ENCODE measurements around the gene KLHL42.
A peak's percentile ranks its signal among the peaks of the same experiment; 100 is the strongest.

The KLHL42 gene

DNA sequence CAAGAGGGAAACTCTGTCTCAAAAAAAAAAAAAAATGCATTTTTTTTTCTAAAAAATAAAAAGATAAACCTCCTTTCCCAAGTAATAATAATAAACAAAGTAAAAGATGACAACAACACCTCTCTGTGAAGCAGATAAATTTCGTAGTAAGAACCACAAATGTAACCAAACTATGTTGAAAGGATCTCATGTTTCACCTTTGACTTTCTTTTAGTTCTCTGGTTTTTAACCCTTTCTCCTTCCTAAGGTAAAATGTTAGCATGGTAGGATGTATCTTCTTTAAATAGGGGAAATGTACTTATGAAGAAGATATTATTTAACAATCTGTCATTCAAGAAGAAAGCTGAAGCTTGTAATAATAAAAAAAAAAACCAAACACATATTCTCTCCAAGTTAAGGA lies 1.8 kb upstream of the KLHL42 start:
- DNase-seq: no peak
- intact Hi-C loops (cut with DNase I): loop anchor here (2.0 kb wide), 1 partner anchor 67 kb away; the partner anchor contains the start of gene MRPS35

DNA sequence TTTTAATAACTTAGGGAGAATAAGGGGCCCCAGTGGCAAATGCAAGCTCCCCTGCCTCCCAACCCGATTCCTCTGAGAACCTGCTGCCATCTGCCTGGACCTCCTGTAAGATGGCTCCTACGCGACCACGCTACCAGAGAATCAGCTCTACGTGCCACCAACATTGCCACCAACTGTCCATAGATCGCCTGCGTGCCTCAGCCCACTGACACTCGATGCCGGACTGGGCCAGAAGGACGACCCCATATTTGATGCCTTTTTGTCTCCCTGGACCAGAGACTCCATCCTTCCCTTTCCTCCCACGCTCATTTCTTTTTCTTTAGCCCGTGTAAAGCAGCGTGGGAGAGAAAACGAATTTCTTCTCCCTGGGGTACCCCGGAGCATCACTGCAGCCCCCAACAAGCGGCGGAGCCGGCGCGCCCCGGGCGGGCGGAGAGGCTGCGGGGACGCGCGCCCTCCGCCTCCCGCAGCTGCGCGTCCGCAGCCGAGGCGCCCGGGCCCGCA lies 565 bp upstream of the KLHL42 start:
- intact Hi-C loops (cut with DNase I): loop anchor here (2.0 kb wide), 1 partner anchor 69 kb away; the partner anchor contains the start of gene MRPS35
- peak; percentile 32 to 89 (median 54) for DNase-seq

DNA sequence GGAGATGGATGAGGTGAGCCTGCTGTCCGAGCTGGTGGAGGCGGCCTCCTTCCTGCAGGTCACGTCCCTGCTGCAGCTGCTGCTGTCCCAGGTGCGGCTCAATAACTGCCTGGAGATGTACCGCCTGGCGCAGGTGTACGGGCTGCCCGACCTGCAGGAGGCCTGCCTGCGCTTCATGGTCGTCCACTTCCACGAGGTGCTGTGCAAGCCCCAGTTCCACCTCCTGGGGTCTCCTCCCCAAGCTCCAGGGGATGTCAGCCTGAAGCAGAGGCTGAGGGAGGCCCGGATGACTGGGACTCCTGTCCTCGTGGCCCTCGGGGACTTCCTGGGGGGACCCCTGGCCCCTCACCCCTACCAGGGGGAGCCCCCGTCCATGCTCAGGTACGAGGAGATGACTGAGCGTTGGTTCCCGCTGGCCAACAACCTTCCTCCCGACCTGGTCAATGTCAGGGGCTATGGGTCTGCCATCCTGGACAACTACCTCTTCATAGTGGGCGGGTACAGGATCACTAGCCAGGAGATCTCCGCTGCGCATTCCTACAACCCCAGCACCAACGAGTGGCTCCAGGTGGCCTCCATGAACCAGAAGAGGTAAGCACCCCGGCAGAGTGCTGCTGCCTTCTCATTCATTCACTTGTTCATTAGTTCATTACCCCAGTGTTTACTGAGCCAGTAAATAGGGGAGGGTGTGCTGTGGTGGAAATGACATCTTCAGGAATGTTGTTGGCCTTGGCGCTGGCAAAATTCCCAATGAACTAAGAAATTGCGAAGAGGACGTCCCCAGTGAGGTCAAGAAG lies 777 bp downstream of the KLHL42 start:
- peak in 4 of 10 donors; percentile 13 to 85 (median 50) for DNase-seq
- intact Hi-C loops (cut with DNase I): no loop called here

DNA sequence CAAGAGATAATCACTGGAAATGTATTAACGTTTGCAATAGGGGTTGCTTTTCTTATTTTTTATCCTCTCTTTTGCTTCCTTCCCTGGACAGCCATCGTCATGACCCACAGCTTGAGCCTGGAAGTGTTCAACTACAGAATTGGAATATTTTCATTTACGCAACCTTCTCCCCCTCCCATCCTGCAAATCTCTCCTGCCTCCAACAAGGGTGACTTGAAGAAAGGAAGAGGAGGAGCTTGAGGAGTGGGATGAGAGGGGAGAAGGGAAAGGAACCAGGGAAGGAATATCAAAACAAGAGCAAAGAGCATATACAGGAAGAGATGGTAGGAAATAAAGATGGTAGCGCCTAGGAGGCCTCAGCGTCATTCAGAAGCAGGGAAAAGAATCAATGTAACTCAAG lies 1.6 kb downstream of the KLHL42 start:
- DNase-seq: no peak
- intact Hi-C loops (cut with DNase I): no loop called here

DNA sequence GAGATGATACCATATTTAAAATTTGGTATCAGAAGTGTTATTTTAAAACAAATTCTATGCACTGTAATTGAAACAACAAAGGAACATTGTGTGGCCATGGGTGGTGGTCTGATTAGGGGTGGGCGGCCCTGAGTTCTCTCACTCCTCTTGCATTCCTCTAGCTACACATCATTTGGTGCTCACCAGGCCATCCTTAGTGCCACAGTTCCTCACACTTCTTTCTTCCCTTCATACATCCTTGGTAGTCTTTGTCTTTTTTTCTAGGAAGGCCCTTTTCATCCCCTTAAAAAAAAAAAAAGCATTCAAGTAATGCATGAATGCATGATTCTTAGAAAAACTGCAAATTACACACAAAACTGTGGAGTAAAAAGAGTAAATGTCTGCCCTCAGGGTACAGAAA lies 2.4 kb downstream of the KLHL42 start:
- DNase-seq: no peak
- intact Hi-C loops (cut with DNase I): no loop called here

DNA sequence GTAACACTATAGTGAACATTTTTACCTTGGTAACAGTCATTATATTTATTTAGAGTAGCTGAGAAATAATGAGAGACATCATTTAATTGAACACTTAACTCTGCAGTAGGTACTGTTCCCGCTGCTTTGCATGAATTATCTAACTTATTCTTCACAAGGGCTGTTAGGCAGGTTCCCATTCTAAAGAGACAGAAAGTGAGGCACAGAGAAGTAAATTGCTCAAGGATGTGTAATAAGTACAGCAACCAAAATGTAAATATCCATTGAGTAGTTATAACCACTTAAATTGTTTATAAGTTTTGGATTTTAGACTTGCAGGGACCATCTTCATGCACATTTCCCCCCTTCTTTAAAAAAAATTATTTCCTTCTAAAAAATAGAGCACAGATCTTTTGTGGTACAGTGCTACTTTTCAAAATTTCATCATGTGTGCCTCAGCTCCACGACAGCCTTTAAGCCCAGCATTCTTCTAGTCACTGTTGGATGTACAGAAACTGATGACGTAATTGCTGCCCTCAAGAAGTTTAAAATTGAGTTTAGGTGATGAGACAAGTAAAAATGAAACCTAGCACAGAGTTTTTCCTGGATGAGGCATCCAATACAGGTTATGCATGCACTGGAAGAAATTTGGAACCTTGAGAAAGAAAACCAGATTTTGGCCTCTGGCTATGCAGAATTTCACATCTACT lies 6.0 kb downstream of the KLHL42 start:
- intact Hi-C loops (cut with DNase I): no loop called here

DNA sequence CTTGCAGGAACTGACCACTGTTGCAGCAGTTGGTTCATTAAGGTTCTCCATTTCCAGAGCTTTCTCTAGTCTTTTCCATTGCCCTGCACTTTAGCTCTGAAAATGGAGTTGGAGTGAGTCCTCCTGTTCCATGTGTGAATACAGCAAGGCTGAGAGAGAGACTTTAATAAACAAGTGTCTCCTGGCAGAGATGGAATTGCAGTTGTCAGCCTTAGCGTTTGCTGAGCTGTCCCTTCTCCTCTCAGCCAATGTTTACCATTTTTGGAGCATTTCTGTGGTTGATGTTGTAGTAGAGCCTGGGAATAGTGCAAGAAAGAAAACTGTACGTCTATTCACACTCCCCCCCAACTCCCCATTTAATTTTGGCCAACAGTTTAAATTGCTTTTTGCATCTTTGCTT lies 7.5 kb downstream of the KLHL42 start:
- intact Hi-C loops (cut with DNase I): no loop called here
- DNase-seq: no peak

More for the DNA sequence above, 6.0 kb downstream of the KLHL42 start:
- no peak for DNase-seq

DNA sequence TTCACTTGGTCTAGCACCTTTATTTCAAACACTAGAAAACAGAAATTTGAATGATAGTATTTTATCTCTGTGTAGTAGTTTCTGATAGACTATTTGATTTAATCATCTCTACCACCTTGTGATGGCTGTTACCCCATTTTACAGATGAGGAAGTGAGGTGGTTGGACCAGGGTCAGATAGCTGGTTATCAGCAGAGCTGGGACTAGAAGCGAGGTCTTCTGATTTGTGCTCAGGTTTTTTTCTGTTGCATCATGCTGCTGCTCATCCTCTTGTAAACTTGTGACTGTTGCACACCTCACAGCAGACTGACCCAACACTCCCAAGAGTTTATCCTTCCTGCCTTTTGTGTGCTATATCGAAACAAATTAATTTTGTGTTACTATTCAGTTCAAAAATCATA lies 10.1 kb downstream of the KLHL42 start:
- no peak for DNase-seq

DNA sequence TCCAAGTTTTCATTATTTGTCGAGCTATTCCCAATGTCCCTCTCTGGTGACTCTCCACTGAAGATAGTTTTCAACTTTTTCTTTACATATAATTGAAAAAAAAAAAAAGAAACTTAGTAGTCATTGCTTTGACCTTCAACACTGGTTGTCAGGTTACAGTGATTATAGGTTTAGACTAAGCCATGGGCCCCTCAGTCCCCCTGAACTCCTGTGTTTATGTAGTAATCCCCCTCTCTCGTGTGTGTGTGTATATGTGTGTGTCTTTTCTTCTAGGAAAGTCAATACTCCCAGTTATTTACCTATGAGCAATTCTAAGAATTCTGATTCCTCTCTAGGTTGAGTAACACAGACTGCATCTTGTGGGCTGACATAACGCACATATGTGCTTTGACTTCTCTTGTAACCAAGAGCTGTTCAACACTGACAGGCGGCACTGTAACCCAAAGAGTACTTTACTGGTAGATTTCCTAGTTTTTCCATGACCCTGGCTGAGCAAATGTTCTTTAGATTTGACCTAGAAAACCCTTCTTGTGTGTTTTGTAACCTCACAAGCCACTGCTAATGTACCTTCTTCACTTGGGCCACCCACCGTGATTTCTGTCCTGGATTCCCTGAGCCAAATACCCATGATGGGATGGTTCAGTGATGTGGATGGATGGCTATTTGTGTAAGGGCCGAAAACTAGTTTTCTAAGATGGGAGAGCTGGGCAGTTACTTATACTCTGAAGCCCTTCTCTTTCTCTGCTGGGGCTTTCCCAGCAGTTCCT lies 15.0 kb downstream of the KLHL42 start:
- intact Hi-C loops (cut with DNase I): no loop called here
- no peak for DNase-seq

More for the DNA sequence above, 10.1 kb downstream of the KLHL42 start:
- intact Hi-C loops (cut with DNase I): no loop called here

DNA sequence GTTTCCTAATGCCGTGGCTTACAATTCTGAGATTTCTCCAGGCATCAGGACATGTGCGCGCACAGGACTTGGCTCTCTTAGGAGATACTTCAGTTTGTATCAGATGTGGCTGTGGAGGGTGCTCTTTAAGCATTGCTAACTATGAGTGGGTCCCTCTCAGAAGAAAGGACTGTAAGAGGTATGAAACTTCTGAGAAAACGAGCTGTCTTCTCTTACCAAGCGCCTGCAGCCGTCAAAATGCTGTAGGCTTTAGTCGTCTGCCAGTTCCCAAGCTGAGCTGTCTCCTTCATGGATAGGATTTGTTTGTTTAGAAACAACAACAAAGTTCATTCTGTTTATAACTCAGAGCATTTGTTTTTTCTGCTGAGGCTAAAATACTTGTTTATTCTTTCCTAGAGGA lies 16.1 kb downstream of the KLHL42 start:
- intact Hi-C loops (cut with DNase I): no loop called here

DNA sequence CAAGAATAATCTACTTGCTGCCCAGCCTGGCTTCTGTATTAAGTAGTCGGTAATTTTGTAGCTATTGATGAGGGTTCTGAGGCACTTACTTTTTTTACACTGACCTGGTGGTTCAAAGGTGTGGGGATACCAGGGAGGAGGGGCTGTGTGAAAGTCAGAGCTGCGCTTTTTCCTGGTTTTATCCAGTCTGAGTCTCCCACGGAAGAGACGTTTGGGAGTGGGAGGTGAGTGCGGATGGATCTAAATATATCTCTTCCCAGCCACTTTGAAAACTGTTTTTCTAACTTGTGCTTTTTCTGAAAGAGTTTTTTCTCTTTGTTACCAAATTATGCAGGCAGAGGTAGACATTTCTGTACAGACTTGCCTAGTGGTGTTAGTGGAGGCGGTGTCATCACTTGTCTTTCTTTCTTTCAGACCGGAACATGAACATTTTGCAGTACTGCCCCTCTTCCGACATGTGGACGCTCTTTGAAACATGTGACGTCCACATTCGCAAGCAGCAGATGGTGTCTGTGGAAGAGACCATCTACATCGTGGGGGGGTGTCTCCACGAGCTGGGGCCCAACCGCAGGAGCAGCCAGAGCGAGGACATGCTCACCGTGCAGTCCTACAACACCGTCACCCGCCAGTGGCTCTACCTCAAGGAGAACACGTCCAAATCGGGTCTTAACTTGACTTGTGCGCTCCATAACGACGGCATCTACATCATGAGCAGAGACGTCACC lies 17.4 kb downstream of the KLHL42 start:
- intact Hi-C loops (cut with DNase I): no loop called here
- peak in 5 of 10 donors; percentile 20 to 75 (median 35) for DNase-seq

More for the DNA sequence above, 16.1 kb downstream of the KLHL42 start:
- DNase-seq: no peak

DNA sequence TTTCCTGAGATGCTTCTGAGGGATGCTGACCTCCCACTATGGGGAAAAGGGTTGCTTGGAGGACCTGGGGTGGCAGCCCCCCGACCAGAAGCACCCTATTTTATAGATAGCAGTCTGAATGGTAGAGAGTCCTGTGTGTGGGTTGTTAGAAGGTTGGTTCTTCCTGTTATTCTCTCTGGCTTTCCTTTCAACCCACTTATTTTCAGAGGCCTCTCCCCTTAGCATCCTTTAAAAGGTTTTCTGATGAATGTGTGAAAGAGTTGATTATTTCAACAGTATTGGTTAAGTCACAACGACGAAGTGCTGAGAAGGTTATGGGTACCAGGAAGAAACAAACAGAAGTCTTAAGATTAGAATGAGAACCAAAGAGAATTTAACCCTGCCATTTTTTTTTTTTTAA lies 20.8 kb downstream of the KLHL42 start:
- no peak for DNase-seq
- intact Hi-C loops (cut with DNase I): no loop called here

DNA sequence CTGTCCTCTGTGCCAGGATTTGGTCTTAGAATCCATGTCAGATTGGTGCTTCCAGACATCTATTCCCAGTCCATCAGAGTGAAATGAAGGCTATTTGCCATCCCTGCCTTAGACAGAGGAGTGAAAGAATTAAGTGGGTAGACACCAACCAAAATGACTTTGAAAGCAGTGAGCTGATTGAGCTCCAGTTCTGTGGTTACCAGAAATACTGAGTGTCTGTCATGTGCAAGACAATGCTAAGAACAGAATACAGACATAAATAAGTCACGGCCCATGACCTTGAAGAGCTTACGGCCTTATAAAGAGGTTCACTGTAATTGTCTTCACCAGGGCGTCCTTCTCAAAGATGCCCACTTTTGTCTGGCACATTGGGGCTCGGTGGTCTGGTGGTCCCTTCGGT lies 21.6 kb downstream of the KLHL42 start:
- DNase-seq: no peak
- intact Hi-C loops (cut with DNase I): no loop called here

DNA sequence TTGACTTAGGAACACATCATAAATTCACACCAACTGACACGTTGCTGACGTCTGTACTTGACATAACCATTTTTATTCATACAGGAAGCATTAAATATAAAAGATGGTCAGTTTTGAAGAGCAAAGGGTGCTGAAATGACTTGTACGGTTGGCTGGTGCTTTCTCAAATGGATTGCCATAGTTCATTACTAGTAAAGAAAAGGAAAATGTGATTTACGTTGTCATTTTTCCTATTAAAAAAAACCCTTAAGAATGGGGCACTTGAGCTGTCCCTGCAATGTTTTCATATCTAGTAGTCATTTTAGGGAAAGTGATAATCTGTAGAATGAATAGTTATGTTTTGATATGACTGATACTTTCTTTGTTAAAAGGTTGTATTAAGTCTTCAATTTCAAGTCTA lies 22.5 kb downstream of the KLHL42 start:
- DNase-seq: no peak
- intact Hi-C loops (cut with DNase I): no loop called here

DNA sequence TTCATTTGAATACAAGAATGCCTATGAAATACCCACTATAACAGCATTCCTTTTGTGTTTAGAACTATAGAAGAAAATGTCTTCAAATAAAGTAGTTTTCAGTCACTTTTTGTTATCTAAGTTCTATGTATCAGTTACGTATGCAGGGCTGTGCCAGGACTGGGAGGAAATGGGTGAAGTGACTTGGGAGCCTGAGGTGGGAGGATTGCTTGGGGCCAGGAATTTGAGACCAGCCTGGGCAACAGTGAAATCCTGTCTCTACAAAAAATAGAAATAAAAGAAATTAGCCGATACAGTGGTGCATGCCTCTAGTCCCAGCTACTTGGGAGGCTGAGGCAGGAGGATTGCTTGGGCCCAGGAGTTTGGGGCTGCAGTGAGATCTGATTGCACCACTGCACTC lies 22.9 kb downstream of the KLHL42 start:
- intact Hi-C loops (cut with DNase I): no loop called here
- DNase-seq: no peak

DNA sequence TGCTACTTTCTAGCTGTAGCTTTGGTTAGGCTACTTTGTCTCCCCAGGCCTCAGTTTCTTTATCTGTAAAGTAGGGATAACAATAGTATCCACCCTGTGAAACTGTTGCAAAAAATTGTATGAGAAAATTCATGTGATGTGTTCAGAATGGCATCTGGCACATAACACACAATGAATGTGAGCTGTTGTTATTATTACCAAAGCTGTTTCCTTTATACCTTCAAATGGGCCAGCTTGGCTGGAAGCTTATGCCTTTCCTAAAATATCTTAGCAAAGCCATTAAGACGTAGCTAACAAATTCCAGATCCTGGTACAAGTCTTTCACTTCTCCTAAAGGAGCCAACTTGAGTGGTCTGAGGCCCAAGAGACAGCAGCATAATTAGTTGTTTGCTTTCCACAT lies 25.2 kb downstream of the KLHL42 start:
- no peak for DNase-seq
- intact Hi-C loops (cut with DNase I): no loop called here

DNA sequence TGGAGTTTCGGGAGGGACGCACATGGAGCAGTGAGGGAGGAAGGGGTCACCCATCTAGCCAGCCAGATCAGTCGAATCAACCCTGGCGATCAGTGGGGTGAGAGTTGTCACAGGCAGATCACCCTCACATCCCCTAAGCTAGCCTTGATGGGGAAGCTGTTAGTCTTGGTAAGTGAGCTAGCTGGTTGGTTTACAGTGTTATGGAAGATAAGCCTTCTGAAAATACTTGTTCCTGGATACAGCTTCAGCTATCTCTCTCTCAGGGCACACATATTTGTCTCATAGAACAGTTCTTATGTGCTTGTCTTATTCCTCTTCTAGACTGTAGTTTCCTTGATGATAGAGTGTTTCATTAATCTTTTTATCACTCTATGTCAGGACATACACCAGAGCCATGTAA lies 26.2 kb downstream of the KLHL42 start:
- no peak for DNase-seq
- intact Hi-C loops (cut with DNase I): no loop called here

DNA sequence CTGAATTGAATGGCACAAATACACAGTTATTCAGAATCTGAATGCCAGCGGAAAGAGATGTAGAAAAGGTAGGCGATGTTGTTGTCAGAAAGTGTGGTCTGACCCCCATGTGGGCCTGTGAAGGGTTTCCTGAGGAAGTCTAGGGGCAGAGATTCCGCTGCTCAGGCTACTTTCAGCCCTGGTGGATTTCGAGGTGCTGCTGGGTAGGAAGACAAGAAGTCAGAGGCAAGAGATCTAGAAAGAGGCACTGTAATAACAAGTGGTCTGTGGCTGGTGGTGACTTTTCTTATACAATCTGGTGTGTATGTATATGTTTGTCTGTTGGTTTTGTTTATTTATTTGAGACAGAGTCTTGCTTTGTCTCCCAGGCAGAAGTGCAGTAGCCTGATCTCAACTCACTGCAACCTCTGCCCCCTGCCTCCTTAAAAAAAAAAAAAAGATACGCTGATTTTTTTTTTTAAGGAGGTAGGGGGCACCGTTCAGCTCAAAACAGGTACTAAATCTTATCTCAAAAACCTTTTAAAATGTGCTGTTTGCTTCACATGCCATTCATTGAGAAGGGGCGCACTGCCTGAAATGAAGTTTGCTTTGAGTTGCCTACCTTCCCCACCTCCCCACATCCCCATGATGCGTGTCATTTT lies 27.1 kb downstream of the KLHL42 start:
- intact Hi-C loops (cut with DNase I): no loop called here

DNA sequence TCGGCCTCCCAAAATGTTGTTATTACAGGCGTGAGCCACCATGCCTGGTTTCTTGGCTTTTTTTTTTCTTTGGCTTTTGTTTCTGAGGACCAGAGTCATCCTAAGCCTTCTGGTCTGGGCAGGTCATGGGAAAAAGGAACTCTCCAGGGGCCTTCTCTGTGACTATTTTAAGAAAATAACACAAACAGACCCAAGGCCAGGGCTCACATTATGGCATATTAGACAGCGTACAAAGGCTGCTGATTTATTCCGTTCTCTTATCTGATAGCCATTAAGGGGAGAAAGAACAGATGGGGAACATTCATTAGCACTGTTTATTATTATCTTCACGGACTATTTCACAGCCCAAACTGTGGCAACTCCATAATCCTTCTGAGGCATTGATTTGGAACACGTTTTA lies 28.8 kb downstream of the KLHL42 start:
- DNase-seq: no peak
- intact Hi-C loops (cut with DNase I): no loop called here

More for the DNA sequence above, 27.1 kb downstream of the KLHL42 start:
- DNase-seq: no peak

DNA sequence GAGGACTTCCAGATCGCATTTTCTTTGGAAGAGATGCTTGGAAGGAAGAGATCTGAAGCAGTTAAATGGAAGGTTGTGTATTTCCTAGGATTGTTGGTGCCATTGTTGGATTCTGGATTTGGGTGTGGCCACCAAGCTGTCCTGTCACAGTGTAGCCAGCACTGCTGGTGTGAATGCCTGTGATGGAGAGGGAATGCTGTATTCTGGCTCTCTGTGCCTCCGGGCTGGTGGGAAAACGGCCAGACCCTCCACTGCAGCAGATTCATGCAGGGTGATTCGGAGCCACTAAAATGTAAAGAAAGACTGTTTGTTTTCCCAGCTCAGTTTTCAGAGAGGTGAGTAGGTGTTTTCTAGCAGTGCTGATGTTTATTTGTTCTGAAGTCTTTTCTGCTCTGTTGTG lies 30.7 kb downstream of the KLHL42 start:
- no peak for DNase-seq
- intact Hi-C loops (cut with DNase I): no loop called here

Data from posterior cingulate gyrus (tissue), 11 donors.